Stimulated activated CD8-positive, alpha-beta memory T cell treated with anti-CD3 and anti-CD28 coated beads, Interleukin-15, amount 100 ng/mL, for 24 hours (primary cell): ENCODE measurements around the gene RASA4.
"Not testable (repeated sequence)": the region's sequence is repeated elsewhere in the genome, so short reads cannot be mapped to it uniquely, and the experiment has no call there.

Experiments
- DNase-seq: peaks from one replicate; pipeline ENCODE4 v3.0.0-alpha.2; 2020; ENCODE audit warnings: low read depth

RASA4 gene

DNA sequence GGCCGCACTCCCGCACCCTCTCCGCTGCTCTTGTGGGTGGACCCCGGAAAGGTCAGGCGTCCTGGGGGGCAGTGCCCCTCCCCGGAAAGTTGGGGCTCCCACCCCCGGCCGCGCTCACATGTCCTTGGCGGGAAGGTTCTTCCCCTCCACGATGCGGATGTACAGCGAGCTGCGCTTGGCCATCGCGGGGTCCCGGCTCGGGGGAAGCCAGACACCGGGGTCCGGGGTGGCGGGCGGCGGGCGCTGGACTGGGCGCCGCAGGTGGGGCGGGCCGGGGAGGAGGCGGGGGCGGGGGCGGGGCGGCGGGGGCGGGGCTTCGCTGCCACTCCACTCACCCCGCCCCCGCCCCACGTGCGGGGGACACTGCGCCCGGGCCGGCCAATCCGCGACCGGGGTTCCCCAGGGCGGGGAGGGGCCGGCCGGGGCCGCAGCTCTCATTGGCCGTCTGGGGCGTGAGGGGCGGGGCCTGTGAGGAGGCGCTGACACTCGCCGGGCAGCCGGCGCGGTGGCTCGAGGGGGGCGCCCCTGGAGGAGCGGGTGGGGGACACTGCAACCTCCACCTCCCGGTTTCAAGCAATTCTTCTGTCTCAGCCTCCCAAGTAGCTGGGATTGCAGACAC is at the start of gene RASA4:
TSS of gene RASA4 (minus strand) at position 250 of the 619 bp plus-strand sequence. CDS start at position 183, 67 bp downstream.
- DNase-seq: not testable (repeated sequence)

DNA sequence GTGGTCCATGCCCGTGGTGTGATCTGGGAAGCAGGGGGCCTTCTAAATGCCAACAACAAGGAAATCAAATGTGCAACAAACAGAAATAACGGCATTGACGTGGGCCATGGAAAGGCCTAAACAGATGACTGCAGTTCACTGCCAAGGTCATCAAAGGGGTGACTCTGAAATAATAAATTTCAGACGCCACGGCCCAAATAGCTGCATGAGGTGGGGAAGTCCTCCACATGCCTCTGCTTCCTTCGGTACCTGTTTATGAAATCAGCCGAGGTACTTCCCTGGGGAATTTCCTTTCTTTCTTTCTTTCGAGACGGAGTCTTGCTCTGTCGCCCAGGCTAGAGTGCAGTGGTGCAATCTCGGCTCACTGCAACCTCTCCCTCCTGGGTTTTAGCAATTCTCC is 48.2 kb upstream of the RASA4 start:
- not testable (repeated sequence) for DNase-seq

DNA sequence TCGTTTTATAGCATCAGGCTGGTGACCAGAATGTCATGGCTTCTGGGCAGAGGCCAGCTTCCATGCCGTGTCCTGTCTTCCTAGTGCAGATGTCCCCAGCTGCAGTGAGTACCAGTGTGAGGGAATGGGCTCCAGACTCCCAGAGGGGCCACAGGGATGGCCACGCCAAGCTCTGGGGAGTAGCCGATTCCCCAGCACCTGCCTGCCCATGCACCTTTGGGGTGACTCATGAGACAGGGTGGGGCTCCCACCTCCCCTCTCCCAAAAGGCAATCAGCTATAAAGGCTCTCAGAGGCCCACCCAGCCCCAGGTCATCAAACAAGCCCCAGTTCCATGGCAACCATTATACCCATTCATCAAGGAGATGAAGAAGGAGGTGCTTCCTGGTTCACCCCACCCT is 33.4 kb upstream of the RASA4 start, which contains the start of gene SPDYE2B:
TSS of gene SPDYE2B (plus strand) at position 396 of the 400 bp plus-strand sequence. CDS start 2,030 bp downstream, outside the sequence.
- DNase-seq: not testable (repeated sequence)

DNA sequence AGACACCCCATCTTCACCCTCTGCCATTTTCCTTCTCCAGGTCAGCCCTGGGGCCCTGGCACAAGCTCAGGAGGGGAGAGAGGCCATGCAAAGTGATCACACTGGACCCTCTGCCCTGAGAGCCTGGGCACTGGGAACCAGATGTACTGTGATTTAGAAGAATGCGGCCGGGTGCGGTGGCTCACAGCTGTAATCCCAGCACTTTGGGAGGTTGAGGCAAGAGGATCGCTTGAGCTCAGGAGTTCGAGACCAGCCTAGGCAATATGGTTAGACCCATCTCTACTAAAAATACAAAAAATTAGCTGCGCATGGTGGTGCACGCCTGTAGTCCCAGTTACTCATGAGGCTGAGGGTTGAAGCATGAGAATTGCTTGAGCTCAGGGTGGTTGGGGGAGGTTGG is 31.3 kb upstream of the RASA4 start:
- DNase-seq: not testable (repeated sequence)

DNA sequence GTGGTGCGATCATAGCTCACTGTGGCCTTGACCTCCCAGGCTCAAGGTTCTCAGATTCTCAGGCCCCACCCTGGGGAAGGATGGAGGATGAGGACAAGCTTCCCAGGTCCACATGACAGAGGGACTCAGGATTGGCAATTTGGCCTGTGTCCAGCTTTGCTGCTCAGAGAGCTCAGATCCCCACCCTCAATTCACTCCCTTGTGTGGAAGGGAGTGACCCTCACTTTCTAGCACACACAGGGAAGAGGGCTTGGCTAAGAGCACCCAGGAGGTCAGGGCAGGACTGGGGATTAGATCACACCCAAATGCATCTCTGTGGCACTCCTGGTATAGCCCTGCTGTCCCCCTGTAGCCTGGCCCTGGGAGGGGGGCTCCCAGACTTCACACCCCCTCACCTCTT is 26.8 kb upstream of the RASA4 start:
- DNase-seq: not testable (repeated sequence)

DNA sequence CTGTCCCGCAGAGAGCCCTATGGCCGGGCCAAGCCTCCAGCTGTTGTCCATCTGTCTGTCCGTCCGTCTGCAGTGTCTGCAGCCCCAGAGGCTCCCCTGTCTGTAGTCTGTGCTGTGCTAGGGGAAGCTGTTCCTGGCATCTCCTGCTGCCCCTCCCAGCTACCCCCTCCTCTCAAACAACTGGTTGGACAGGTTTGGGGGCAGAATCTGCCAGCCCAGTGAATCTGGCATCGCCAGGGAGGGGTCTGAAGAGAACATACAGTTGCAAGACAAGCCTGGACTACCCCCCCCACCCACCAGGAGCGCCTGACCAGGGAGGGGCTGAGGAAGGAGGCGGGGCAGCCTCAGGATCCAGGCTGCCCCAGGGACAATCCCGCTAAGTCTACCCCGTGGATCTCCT is 26.1 kb upstream of the RASA4 start, which contains the start of gene UPK3BL1:
TSS of gene UPK3BL1 (minus strand) at position 101 of the 400 bp plus-strand sequence. CDS start at position 51, 50 bp downstream.
- DNase-seq: not testable (repeated sequence)

DNA sequence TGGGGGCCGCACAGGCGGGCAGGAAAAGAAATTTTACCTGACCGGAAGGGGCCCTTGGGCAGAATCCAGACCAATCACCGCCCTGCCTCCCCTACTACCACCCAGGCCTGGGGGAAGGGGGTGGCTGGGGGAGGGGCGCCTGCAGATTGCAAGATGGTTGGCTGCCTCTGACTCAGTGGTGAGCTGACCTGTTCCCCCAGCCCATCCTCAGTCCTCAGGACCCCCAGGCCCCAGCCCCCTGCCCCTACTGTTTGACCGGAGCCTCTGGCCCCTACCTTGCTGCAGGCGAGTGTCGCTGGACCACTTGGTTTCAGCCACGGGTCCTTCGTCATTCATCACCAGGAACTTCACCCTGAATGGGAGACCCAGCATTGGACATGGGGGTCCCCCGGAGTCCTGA is 22.3 kb upstream of the RASA4 start:
- DNase-seq: not testable (repeated sequence)

DNA sequence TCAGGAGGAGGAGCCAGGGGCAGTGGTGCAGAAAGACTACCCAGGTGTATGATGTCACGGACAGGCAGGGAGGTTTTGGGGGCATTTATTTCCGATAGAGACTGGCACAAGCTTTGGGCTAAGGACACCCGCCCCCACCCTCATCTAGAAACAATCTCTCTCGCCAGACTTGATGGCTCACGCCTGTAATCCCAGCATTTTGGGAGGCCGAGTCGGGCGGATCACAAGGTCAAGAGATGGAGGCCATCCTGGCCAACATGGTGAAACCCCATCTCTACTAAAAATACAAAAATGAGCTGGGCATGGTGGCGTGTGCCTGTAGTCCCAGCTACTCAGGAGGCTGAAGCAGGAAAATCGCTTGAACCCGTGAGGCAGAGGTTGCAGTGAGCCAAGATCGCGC is 20.4 kb upstream of the RASA4 start:
- DNase-seq: not testable (repeated sequence)

DNA sequence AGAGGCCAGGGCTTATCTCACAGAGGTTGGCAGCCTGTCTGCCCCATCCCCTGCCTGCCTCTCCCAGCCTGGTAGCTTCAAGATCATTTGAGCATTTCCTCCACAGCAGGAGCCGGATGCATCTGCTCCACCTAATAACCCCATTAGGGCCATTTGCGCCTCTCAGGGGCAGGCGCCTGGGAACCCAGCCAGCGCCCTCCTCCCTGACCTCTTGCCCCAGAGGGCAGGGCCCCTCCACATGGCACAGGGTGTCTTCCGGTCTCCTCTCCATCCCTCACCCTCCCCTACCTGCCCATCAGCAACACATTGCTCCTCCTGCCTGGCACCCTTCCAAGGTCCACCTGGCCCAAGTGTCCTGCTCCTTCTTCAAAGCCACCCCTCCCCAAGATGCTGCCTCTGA is 18.8 kb upstream of the RASA4 start:
- DNase-seq: not testable (repeated sequence)

DNA sequence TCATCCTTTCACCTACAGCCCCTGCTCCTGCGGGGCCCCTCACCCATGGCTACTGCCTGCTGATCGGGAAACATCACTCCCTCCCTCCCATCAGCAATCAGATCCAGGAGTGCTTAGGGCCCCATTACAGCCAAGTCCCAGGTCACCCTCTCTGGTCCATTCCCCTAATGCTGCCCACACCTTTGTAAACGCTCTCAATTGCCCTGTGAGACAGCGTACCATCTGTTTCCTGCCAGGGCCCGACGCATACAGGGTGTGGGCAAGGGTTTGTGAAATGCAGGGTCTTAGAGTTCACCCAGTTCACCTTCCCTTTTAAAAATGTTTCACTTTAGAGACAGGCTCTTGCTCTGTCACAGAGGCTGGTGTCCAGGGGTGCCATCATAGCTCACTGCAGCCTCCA is 17.7 kb upstream of the RASA4 start:
- DNase-seq: not testable (repeated sequence)

DNA sequence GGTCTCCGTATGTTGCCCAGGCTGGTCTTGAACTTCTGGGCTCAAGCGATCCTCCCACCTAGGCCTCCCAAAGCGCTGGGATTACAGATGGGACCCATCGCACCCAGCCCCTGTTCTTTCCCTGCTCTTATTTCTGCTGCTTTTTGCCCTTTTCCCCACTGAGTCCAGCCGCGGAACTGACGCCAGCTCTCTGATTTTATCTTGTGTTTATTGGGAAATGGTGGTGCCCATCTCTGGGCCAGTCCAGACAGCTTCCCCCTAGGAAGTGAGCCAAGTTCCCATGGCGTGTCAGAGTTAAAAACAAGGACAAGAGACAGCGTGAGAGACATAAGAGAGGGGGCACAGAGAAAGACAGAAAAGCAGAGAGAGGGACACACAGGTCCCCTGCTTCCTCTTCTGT is 14.1 kb upstream of the RASA4 start:
- not testable (repeated sequence) for DNase-seq

DNA sequence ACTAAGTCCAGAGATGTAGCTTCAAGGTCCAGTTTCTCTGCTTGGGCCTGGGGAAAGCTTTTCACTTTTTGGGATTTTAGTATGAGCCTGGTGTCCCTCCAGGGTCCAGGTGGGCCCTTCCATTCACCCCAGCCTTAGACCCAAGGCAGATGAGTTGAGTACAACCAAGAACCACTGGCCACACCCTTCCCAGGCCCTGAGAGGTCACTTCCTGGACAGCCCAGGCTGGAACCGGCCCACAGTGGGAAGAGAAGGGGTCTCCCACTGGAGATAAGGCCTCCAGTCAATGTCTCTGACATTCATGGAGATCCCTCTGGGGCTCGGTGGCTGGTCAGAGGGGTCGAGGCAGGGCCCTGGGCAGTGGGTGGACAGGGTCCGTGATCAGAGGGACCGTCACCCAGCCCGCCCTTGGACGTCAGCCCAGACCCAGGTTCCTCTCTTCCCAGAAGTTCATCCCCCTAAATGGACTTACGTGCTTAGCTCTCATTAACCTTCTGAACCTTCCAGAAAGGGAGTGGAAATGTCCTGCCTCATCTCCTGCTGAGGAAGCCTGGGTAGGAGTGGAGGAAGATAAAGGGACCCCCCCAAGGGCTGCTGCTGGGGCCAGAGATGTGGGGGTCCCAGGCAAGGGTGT is 10.8 kb upstream of the RASA4 start:
- DNase-seq: not testable (repeated sequence)

DNA sequence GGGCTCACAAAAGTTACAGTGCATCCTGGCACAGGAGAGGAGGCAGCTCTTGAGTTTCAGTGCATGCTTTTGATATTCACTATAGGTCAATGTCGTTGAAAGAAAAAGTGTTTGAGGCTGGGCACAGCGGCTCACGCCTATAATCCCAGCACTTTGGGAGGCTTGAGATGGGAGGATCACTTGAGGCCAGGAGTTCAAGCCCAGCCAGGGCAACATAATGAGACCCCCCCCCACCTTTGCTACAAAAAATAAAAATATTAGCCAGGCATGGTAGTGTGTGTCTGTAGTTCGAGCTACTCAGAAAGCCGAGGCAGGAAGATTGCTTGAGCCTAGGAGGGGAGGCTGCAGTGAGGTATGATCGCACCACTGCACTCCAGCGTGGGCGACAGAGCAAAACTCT is 1.6 kb upstream of the RASA4 start:
- DNase-seq: not testable (repeated sequence)

DNA sequence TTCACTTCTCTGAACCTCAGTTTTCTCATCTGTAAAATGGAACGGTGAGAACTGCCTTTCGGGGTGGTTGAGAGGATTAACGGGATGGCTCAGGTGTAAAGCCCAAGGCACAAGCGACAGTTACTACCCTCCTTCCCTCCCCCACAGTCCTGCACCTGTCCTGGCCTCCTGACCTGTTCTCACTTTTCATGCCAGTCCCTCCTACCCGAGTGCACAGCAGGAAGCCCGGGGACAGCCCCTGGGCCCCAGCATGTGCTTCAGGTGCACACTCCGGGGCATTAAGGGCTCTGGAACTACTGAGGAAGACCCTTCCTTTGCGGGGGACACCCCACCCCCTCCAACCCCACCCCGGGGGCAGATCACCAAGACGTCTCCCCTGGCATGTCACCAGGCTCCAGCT is 626 bp downstream of the RASA4 start:
- not testable (repeated sequence) for DNase-seq

DNA sequence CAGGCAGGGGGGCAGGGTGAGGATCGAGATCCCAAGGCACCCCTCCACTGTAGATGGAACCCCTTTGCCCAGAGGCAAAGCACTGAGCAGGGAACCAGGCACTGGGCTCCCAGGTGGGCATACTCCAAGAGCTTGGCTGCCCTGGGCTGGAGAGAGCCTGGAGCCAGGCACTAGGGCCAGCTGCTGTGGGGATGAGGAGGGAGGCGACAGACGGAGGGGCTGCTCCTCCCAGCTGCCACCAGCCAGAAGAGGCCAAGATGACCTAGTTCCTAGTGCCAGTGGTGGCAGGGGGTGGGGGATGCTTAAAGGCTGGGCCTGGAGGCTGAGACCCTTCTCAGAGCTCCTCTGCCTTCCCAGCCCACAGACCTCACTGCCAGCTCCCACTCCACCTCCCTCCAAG is 1.7 kb downstream of the RASA4 start:
- not testable (repeated sequence) for DNase-seq

DNA sequence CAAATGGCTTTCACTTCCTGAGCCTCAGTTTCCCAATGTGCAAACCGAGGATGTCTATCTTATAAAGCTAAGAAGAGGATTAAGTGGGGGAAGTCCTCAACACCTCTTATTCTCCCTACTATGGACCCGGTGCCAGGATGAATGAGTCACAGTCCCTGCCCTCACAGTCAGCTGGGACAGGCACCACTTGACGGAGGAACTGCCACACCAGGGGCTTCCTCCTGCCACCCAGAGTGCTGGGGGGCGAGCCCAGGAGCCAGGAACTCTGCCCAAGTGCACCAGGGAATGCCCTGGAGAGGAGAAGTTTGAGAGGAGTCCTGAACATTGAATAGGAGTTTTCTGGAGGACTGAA is 2.2 kb downstream of the RASA4 start:
- not testable (repeated sequence) for DNase-seq

DNA sequence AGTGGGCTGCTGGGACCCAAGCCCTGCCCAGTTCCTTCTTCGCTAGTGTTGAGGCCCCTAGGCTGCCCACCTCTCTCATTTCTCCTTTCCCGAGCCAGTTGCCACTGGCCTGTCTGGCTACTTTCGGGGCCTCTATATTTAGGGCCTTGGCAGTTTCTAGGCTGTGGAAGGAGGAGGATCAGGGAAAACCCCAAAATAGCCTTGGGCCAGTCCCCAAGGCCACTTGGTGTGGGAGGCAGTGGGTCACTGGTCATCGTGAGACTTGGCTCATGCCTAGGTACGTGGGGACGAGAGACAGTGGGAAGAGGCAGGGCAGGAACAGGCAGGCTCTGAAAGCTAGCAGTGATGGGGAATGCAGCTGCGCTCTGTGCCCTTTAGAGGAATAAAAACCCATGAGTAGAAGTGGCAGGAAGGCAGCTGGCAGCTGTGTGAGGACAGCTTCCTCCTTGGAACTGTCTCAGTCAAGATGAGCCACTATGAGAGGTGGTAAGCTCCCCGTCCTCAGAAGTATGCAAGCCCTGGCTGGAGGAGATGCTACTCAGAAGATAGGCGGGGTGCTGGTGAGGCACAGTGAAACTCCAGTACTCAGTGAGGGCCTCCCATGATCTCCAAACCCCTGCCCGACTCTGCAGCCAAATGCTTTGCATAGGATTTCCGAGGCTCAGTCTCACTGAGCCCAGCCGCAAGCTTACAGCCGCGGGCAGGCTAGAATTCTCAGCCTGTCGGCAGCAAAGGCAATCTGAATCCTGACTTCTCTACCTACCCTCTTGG is 2.8 kb downstream of the RASA4 start:
- not testable (repeated sequence) for DNase-seq

DNA sequence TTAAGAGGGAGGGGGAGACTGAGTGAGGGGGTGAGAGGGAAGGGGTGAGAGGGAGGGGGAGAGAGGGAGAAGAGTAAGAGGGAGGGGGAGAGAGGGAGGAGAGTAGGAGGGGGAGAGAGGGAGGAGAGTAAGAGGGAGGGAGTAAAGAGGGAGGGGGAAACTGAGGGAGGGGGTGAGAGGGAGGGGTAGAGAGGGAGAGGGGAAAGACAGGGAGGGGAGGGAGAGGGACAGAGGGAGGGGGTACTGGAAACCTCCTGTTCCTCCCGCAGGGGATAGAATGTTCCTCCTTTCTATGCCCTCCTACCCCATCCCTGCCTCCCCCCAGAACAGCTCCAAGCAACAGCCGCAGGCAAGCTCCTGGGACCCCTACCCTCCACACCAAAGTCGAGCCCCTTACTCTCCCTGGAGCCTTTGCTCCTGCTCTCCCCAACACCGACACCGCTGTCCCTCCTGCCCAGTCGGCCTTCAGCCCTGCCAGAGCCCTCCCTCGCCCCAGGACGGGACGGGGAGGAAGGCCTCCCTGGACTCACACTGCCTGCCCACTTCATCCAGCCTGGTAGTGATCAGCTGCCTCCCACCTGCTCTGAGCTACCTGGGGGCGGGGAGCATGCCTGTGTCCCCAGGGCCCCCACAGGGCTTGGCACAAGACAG is 4.8 kb downstream of the RASA4 start:
- not testable (repeated sequence) for DNase-seq

DNA sequence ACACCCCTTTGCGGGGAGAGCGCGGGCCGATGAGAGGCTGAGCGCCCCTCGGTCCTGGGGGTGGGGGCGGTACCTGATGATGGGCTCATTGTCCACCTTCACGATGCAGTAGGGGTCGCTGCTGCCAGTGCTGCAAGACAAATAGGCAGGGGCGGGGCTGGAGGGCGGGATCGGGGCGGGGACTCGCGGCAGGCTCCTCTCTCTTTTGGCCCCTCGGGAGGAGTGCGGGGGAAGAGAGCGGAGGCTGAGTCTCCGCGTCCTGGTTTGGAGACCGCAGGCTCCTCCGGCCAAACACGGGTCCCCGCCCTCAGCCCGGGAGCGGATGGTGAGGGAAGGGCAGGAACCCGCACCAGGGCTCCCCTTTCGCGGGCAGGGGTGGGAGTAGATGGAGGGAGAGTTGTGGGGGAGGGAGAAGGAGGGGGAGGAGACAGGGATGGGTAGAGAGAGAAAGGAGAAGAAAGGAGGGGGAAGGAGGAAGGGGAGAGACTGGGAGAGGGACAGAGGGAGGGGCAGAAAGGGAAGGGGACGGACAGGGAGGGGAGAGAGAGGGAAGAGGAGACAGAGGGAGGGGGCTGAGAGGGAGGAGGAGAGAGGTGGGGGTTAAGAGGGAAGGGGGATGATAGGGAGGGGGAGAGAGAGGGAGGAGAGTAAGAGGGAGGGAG is 5.4 kb downstream of the RASA4 start:
- not testable (repeated sequence) for DNase-seq

DNA sequence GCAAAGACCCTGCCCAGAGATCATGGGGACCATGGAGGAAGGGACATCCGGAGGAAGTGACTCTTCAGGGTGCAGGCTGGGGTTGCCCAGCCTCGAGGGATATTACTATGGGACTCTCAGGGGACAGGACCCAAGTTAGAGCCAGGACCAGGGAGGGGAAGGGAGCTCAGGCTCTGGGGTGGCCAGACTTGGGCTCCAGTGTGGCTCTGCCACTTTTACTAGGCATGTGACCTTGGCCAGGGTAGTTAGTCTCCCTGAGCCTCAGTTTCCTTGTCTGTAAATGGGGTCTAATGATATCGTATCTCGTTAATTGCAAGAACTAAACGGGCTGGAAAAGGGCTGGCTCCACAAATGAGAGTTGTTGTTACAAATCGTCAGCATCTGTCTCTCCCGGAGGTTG is 6.1 kb downstream of the RASA4 start:
- not testable (repeated sequence) for DNase-seq

DNA sequence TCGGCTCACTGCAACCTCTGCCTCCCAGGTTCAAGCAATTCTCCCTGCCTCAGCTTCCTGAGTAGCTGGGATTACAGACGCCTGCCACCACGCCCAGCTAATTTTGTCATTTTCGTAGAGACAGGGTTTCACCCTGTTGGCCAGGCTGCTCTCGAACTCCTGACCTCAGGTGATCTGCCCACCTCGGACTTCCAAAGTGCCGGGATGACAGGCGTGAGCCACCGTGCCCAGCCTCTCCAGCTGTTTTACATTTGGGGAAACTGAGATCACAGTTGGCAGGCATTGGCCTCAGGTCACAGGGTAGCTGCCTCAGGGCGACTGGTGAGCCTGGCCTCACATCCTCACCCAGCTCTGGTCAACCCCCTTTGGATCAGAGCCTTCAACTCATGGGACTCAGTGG is 6.8 kb downstream of the RASA4 start:
- DNase-seq: not testable (repeated sequence)

DNA sequence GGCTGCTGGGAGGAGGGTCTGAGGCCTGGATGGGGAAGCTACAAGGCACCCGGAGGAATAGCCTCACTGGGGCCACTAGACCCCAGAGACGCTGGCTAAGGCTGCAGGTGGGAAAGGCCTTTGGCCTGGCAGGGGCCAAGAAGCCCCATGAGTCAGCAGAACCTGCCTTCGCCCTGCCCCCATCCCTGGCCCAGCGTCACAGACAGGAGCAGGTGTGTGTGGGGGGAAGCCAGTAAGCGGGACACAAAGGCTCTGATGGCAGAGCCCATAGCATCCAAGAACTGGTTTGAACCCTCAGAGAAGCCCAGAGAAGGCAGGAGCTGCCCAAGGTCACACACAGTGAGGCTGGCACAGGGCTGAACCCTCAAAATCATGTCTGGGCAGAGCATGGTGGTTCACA is 9.7 kb downstream of the RASA4 start:
- DNase-seq: not testable (repeated sequence)
